GM12892 (cell line): Measurements from ENCODE around the gene PRICKLE4. TPM values are rescaled to one million over a fixed set of nuclear protein-coding genes. Genes with fewer than 3 reads are reported as not detected.
A peak's percentile ranks its signal among the peaks of the same experiment; 100 is the strongest.

Experiments used
- DNase-seq: peaks from one replicate; pipeline ENCODE4 v3.0.0; 2011; ENCODE audit not compliant: insufficient read length
- FAIRE-seq: peaks from 2 replicates; lab custom pipeline; 2011; peaks lifted over from hg19 to GRCh38; lab: Jason Lieb, UNC
- POLR2A ChIP-seq: IDR thresholded peaks from 2 replicates; pipeline ENCODE4 v1.6.1; 2011; ENCODE audit warnings: low read depth, low read length, control low read depth
- POLR2AphosphoS5 ChIP-seq: IDR thresholded peaks from 2 replicates; pipeline ENCODE4 v1.6.1; 2011; ENCODE audit warnings: low read depth, low read length, control low read depth
- TAF1 ChIP-seq: IDR thresholded peaks from 2 replicates; pipeline ENCODE4 v1.6.1; 2011; ENCODE audit warnings: low read depth, mild to moderate bottlenecking, control low read depth, low read length, borderline replicate concordance
- polyA plus RNA-seq: library from polyadenylated mRNA; unstranded; fragments of >200 nt; gene quantifications from one replicate; pipeline ENCODE4 v1.2.1, GENCODE V29; 2012; ENCODE audit warnings: missing spikeins, inconsistent platforms; ENCODE audit not compliant: missing spikeins

The PRICKLE4 gene, protein sequence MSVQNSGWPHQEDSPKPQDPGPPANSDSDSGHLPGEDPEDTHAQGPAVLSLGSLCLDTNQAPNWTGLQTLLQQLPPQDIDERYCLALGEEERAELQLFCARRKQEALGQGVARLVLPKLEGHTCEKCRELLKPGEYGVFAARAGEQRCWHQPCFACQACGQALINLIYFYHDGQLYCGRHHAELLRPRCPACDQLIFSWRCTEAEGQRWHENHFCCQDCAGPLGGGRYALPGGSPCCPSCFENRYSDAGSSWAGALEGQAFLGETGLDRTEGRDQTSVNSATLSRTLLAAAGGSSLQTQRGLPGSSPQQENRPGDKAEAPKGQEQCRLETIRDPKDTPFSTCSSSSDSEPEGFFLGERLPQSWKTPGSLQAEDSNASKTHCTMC
- polyA plus RNA-seq, result not detected

DNA sequence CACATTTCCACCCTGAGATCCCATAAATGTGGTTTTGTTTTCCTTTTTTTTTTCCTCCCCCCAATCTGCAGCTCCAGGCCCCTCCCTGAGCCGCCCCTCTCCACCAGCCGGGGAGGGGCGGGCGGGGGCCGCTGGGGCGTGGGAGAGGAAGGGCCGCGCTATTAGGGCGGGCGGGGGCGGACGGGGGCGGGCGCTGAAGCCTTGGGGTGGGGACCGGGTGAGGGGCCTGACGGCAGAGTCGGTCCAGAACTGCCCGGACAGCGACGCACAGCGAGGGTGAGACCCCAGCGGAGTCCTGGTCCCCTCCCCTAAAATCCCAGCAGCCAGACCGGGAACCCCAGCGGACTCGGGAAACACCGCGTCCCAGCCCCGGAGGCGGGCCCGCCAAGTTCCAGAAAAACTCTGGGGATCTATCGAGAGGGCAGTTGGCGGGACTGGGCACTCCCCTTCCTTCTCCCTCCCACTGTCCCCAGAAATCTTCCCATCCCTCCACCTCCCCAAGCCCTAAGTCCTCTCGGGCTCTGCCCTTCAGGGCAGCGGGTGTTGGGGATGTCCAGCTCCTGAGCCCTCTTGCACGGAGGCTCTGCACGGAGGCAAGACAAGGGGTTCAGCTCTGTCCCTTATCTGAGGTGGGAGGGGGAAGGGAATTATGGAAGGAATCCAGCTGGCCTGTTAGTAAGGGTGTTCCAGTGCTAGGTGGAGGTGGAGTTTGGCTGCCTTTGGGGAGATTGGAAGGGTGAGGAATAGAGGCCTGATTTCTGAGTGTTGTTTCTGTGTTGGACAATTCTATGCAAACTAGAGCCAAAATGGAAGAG, at the start of gene PRICKLE4:
Gene PRICKLE4, plus strand, starts transcription at position 232 of the 815 bp plus-strand sequence. CDS start 2,692 bp downstream, outside the sequence.
- no peak for FAIRE-seq
- TF ChIP-seq POLR2AphosphoS5, result no peak
- TF ChIP-seq POLR2A, result no peak
- TF ChIP-seq TAF1, result no peak
- no peak for DNase-seq

DNA sequence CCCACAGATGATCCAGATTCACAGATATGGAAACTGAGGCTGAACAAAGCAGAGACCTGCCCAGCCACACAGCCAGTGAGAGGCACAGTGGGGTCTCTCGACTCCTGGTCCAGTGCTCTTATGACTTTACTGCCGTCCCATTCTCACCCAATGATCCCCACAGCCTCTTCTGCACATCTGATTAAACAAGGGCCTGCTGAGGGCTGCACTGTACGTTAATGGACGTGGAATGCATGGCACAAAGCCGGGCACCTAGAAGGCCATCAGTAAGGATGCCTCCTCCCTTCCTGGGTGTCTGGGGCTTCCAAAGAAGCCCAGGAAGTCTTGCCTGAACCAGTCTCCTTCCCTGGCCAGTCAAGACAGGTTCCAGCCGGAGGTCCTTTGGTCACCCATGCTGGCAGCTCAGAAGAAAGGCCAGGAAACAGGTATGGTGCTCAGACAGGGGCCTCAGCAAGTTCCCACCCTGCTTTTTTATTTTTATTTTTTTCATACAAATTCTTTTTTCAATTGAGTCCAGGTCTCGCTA, 49.0 kb upstream of the PRICKLE4 start:
- TF ChIP-seq POLR2A, result no peak
- no peak for TF ChIP-seq TAF1
- no peak for TF ChIP-seq POLR2AphosphoS5
- peak; percentile 48 for FAIRE-seq
- DNase-seq, result no peak

DNA sequence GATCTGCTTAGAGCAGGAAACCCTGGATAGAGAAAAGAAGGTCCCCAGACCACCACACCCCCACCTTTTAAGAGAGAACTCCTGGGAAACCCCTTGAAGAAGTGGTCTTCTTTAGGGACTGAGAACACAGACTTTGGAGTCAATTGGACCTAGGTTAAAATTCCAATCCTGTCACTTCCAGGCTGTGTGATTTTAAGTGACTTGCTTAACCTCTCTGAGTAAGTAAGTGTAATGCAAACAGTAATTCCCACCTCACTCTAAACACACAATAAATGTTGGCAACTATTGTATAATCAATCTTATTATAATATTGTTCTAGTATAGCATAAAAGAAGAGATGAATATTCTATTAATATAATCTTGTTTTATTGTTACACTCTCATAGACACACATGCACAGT, 48.4 kb upstream of the PRICKLE4 start:
- DNase-seq (no peak), FAIRE-seq (no peak)
- TF ChIP-seq TAF1, result no peak
- no peak for TF ChIP-seq POLR2AphosphoS5
- no peak for TF ChIP-seq POLR2A

DNA sequence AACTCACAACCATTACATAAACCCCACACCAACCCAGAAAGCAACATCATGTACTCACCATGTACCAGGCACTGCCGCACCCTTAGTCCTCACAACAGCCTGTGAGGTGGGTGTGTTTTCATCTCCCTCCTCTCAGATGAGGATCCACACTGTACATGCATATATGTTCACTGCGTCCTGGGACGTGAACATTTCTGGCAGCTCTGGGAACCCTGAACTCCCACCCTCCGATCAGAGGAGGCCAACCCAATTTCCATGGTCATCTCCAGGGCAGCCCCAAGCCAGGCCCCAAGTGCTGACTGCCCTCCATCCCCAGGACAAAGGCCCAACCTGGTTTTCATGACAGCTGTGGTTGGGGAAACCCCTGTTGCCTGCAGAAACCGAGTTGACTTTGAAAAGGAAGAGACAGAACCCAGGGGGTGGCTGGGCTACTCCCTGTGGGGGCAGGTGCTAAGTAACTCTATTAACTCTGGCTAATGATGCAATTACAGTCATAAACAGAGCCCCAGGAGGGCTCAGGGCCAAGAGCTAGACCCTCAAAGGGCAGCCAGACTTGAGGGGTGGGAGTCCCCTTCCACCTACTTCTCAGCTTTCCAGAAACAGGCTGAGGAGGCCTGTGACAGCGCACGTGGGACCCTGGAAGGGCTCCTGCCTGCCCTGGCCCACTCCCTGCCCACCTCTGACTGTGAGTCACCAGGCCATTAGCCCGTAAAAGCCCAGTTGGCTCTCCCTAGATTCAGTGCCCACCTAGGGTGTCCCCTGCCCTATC, 47.8 kb upstream of the PRICKLE4 start:
- FAIRE-seq, result peak; percentile 88
- DNase-seq, result peak; percentile 76
- TF ChIP-seq POLR2A (peak; percentile 65), TAF1 (peak; percentile 57; the same call in 1 of the 2 replicates), POLR2AphosphoS5 (peak; percentile 54; the same call in 1 of the 2 replicates)

DNA sequence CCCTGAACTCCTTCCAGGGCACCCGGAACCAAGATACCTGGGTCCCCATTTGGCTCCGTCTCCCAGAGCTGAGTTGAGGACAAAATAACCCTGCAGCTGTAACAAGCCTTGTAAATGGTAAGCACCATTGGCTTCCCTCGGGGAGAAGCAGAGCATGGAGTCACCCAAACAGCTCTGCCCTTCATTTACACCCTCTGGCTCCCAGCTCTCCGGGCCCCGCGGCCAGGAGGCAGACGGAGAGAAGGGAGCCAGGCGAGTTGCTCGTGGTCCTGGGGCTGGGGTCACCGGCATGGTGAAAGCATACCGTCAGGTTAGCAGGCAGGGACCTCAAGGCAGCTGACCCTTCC, 47.2 kb upstream of the PRICKLE4 start:
- no peak for DNase-seq
- TF ChIP-seq TAF1 (no peak), POLR2A (no peak), POLR2AphosphoS5 (no peak; the same call in none of the 2 replicates)
- FAIRE-seq, result no peak

DNA sequence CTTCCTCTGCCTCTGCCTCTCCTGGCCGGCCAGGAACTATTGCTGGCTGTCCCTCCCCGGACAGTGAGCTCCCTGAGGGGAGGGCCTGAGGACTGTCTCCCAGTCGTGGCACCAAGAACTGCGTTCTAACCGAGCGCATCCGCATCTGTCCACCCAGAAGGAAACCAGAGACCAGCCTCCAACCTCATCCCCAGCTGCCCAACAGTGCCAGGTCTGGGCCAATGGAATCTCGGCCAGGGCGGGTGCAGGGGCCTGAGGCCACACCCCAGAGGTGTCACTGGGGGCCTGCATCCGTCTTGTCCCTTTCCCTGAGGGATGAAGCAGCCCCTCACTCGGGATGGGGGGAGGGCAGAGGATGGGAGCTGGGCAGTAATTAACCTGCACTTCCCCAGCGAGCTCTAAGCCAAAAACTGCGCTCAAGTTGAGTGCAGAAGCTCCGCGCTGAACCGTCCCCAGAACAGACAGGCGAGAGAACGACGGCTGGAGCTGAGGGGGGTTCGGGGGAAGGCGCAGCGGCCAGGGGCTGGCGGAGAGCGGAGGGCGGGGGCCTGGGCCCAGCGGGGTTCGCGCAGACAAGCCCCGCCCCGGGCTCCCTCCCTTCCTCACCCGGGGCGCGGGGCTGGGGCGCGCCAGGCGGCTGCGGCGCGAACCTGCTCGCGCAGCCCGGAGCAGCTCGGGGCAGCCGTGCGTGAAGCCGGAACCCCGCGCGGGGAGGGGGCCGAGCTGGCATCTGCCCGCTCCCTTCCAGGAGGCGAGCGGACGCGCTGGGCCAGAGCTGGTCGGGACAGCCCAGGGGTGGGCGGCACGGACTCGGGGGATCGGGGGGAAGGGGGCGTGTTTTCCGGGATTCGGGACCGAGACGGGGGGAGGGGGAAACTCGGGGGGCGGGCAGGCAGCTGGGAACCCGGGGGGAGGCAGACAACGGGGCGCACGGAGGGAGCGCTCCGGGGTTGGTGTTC, 46.6 kb upstream of the PRICKLE4 start:
- FAIRE-seq (peak; percentile 93), DNase-seq (peak; percentile 92)
- TF ChIP-seq POLR2AphosphoS5 (no peak), TAF1 (no peak), POLR2A (peak; percentile 71)

DNA sequence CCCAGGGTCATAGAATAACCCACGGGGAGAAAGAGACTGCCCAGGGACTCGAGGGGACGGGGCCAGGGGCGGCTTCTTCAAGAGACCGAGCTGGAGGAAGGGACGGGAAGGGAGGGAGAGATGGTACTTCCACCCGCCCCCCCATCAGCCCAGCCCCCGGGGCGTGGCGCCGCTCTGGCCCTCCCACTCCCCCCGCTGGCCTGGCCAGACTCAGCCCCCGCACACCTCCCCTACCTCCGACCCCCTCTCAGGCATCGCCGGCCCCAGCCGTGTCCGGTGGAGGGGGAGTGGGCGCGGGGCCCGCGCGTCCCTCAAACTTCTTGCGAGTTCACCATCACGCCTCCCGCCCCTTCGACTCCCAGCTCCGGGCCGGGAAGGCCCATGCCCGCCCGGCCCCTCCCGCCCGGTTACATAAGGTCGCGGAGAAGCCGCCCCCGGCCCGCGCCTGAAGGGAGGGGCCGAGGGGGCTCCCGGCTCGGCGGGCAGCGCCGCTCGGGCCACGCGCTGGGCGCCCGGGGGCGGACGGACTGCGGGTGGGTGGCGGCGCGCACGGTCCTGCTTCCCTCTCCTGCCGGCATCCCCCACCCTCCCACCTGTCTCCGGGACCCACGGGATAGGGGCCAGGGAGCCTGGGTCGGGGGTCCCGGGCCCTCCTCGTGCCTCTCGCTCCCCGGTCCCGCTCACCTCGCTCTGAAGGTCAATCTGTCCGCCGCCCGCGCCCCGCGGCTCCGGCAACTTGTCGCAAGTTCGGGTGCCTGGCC, 45.7 kb upstream of the PRICKLE4 start:
- FAIRE-seq (no peak), DNase-seq (peak; percentile 69)
- TF ChIP-seq POLR2AphosphoS5 (no peak), TAF1 (no peak), POLR2A (no peak; the same call in 1 of the 2 replicates)

DNA sequence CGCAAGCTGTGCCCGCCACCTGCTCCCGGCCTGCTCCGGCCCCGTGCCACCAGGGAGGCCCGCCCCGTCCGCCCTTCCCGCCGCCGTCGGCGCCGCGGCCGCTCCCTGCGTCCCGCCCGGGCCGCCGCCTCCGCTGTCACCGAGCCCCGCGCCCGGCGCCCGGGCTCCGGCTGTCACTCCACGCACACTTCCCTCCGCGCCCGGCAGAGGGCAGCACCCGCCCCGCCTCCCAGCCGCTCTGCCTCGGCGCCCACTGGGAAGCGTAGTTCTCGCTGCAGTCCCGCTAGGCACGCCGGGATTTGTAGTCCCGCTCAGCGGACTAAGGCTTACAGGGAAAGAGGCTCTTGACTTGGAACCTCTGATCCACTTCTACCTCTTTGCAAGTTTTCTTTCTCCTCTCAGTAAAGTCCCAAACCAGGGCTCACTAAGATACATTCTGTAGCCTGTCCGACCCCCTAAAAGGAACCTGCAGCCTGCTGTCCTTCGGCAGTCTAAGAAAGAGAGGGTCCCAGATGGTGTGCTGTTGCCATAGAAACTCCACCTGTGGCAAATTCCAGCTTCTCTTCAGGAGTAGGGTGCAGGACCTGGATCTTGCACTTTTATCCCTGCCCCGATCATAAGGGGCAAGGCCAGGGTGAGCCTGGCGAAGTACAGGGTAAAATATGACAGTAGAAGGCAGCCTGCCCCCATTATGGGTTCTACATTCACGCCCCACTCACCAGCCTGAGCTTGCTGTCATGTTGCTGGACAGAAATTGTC, 45.0 kb upstream of the PRICKLE4 start, which contains the start of gene TFEB:
Gene TFEB, minus strand, starts transcription at position 182 of the 759 bp plus-strand sequence. CDS start 44,395 bp downstream, outside the sequence.
- FAIRE-seq (peak; percentile 98), DNase-seq (peak; percentile 94)
- no peak for TF ChIP-seq POLR2AphosphoS5
- TF ChIP-seq TAF1, result no peak
- 0 out of 2 replicates have a peak, but pooled peaks have one; percentile 13 for TF ChIP-seq POLR2A

DNA sequence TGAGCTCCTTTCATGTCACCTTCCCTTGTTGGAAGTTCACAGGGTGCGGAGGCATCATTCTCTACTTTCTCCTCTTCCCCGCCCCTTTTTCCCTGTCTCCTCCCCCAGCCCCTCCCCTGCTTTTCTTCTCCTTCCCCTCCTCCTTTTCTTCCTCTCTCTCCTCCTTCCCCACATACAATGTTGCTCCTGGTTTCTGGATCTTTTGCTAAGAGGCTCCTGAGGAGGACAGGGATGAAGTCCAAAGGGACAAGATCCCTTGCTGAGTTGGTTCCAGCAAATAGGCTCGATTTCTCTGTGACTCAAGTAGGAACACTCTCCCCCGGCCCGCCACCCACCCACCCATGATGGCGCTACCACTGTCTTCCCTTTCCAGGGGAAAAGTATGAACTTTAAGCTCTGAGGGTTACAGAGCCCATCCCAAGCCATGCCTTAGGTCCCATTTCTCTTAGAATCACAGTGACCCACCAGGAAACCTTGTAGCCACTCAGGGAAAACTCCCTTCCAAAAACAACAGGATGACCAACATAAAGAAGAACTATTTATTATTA, 44.3 kb upstream of the PRICKLE4 start:
- TF ChIP-seq TAF1 (no peak), POLR2A (no peak), POLR2AphosphoS5 (no peak)
- DNase-seq, result no peak
- no peak for FAIRE-seq
